AG04450 (cell line): ENCODE data around the gene HECA. TPM values are rescaled to one million over a fixed set of nuclear protein-coding genes. Genes with fewer than 3 reads are reported as not detected.
"Not testable (repeated sequence)": the region's sequence is repeated elsewhere in the genome, so short reads cannot be mapped to it uniquely, and the experiment has no call there.

Source experiments
- CTCF ChIA-PET: fragments of 300-600, 350-600 bp; formaldehyde crosslinking; extraction: SDS; loops from one replicate; lab custom pipeline; 2022; ENCODE audit warnings: antibody characterized with exemption, inconsistent platforms; lab: Charles Lee
- POLR2A ChIA-PET: fragments of 350-600 bp; formaldehyde crosslinking; extraction: SDS; loops from one replicate; lab custom pipeline; 2021; ENCODE audit warnings: antibody characterized with exemption, inconsistent platforms; lab: Yijun Ruan, JAX
- DNase-seq: peaks from one replicate; pipeline ENCODE4 v3.0.0-alpha.2; 2011; ENCODE audit warnings: low read depth, low spot score
- H3K27ac ChIP-seq: one replicate; pipeline ENCODE4 v1.5.1; 2012; ENCODE audit warnings: low read depth, low read length, control low read depth
- H3K27me3 ChIP-seq: one replicate; pipeline ENCODE4 v1.6.0; 2012; ENCODE audit warnings: low read length; ENCODE audit not compliant: control insufficient read depth, insufficient read depth
- H3K4me3 ChIP-seq: 2 replicates; pipeline ENCODE4 v1.5.1; 2011; ENCODE audit warnings: mild to moderate bottlenecking, low read depth, low read length, control low read depth
- H3K9me3 ChIP-seq: 2 replicates; pipeline ENCODE4 v1.5.1; 2012; ENCODE audit warnings: low read length; ENCODE audit not compliant: control insufficient read depth, insufficient read depth
- CTCF ChIP-seq: IDR thresholded peaks from 2 replicates; pipeline ENCODE4 v1.5.1; 2011; ENCODE audit warnings: low read depth, low read length, control low read depth, inconsistent platforms
- polyA plus RNA-seq: library from polyadenylated mRNA; depleted of rRNA; stranded (reverse); fragments of >200 nt; gene quantifications from 2 replicates; pipeline ENCODE4 v1.2.3, GENCODE V29; 2011

The HECA gene
- polyA plus RNA-seq, 1 experiment: 10.6 TPM

GRCh38 chr6:139115989-139116758 lies 18.7 kb upstream of the HECA start:
- Histone ChIP-seq H3K9me3 (peaks cover 3% of the 10 kb centered on the region; the same call in 1 of the 2 replicates), H3K27me3 (peaks cover 17% of the 10 kb centered on the region), H3K27ac (no peak overlapping the region), H3K4me3 (no peak overlapping the region)
- DNase-seq: no peak
- TF ChIP-seq CTCF: no peak
- ChIA-PET POLR2A (no interaction called here), CTCF (no interaction called here)

- CTCF ChIA-PET: interaction anchor here (1.0 to 1.9 kb wide), 3 partner anchors 8 to 247 kb away, joined by 3 to 8 read pairs (median 3); no protein-coding TSS in a partner anchor
- Histone ChIP-seq H3K9me3 (peaks cover 3% of the 10 kb centered on the region; the same call in 1 of the 2 replicates), H3K4me3 (no peak overlapping the region), H3K27me3 (peaks cover 17% of the 10 kb centered on the region), H3K27ac (no peak overlapping the region)
- peak; percentile 35 for TF ChIP-seq CTCF
- POLR2A ChIA-PET: no interaction called here
- no peak for DNase-seq
Observed at GRCh38 chr6:139117734-139118133, 17.1 kb upstream of the HECA start.

GRCh38 chr6:139119552-139119951 lies 15.3 kb upstream of the HECA start:
- H3K4me3 ChIP-seq: no peak overlapping the region
- no peak overlapping the region for H3K27ac ChIP-seq
- H3K9me3 ChIP-seq: peaks cover 3% of the 10 kb centered on the region; the same call in 1 of the 2 replicates
- CTCF ChIA-PET: no interaction called here
- DNase-seq: no peak
- POLR2A ChIA-PET: no interaction called here
- H3K27me3 ChIP-seq: peaks cover 11% of the 10 kb centered on the region
- no peak for TF ChIP-seq CTCF

GRCh38 chr6:139122823-139123222 lies 12.1 kb upstream of the HECA start:
- DNase-seq, POLR2A ChIA-PET, H3K27me3 ChIP-seq, H3K27ac ChIP-seq, H3K9me3 ChIP-seq, H3K4me3 ChIP-seq, CTCF ChIA-PET: not testable (repeated sequence)

- Histone ChIP-seq H3K4me3 (no peak overlapping the region), H3K27ac (no peak overlapping the region), H3K27me3 (no peaks in the 10 kb centered on the region), H3K9me3 (no peaks in the 10 kb centered on the region)
- peak; percentile 40 for TF ChIP-seq CTCF
- POLR2A ChIA-PET: no interaction called here
- CTCF ChIA-PET: interaction anchor here (0.8 to 1.4 kb wide), 3 partner anchors 8 to 239 kb away, joined by 3 to 5 read pairs (median 4); no protein-coding TSS in a partner anchor
- DNase-seq: no peak
Observed at GRCh38 chr6:139124887-139125672, 9.8 kb upstream of the HECA start.
